GM10847 (cell line): Measurements from ENCODE around the gene HEG1.

Source experiments
- POLR2A ChIP-seq: IDR thresholded peaks from 2 replicates; pipeline ENCODE4 v1.6.1; 2011; ENCODE audit not compliant: insufficient read length; ENCODE audit errors: extremely low read depth

The HEG1 gene

GRCh38 chr3:124935794-124936542 is 119.8 kb downstream of the HEG1 start:
- TF ChIP-seq POLR2A = no peak

GRCh38 chr3:124935264-124935663 is 120.5 kb downstream of the HEG1 start:
- no peak for TF ChIP-seq POLR2A

DNA sequence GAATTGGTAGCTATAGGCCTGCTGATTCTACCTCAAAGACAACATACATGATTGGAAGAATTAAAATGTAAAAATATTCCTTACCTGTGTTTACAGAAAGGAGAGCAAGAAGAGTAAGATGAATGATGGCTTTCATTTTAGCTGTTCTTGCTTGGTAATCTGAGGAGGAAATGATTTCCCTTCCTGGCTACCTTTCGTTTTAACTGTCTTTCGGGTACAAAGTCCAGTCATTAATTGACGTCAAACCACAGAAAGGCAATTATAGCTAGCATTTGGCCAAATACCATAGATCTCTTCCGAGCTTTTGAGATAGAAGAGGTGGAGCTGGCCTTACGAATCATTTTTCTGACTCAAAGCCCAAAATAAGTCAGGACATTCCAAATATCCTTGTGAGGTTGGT is 121.2 kb downstream of the HEG1 start, which contains the start of gene MUC13:
TSS of gene MUC13 (minus strand) at position 175 of the 400 bp plus-strand sequence. CDS start at position 136, 39 bp downstream.
- no peak for TF ChIP-seq POLR2A

- TF ChIP-seq POLR2A = no peak
These were observed 127.2 kb downstream of the HEG1 start for GRCh38 chr3:124928333-124929202.

DNA sequence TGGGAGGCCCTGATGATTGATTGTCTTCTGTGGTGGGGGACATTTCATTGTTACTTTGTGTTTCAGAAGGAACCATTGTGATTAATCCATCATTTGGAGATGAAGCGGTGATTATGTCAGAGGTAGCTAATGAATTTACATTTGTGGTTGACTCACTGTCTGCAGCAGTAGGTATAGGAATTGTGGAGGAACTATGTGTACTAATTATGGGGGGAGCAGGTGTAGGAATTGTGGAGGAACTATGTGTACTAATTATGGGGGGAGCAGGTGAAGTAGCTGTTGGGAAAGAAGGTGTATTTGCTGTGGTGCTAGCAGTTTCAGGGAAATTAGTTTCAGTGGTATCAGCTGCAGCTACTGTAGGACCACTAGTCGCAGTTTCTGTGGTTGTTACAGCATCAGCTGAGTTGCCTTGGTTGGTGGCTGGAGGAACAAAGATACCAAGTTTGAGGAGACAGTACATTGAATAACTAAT is 128.2 kb downstream of the HEG1 start:
- no peak for TF ChIP-seq POLR2A

GRCh38 chr3:124926426-124927101 is 129.2 kb downstream of the HEG1 start:
- TF ChIP-seq POLR2A = no peak

GRCh38 chr3:124924741-124925140 is 131.1 kb downstream of the HEG1 start:
- no peak for TF ChIP-seq POLR2A

DNA sequence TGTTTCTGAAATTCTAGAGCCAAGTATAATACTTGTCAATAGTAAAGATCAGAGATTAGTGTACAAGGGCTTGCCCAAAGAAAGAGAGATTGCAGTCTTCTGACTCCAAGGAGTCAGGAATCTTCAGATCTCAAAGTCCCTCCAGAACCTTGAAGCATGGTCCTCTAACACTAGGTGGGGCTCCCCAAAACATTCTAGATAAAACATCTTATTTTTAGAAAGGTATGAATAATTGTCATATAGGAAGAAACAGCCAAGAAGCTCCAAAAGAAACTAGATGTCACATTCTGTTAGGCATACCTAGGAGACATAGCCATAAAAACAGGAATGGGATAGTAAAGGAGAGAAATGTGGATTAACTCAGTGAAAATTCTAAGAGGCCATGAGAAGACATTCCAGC is 132.0 kb downstream of the HEG1 start:
- no peak for TF ChIP-seq POLR2A

- no peak for TF ChIP-seq POLR2A
These were observed 135.1 kb downstream of the HEG1 start for GRCh38 chr3:124920718-124921117.

GRCh38 chr3:124919756-124920155 is 136.0 kb downstream of the HEG1 start:
- no peak for TF ChIP-seq POLR2A

DNA sequence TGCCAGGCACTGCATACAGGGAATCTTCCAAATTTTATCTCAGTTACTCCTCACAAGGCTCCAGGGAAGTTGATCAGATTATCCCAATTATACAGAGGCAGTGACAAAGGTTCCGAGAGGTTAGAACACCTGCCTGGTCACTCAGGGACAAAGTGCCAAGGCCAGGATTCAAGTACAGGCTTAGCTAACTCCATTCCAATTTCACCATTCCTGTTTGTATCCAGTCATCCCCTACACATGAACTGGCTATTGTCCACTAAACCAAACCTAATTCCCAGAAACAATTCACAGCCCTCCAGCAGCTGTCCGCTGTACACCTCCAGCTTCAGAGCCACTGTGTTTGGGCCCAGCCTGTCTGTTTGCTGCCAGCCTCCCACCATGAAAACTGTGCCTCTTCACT is 137.3 kb downstream of the HEG1 start:
- TF ChIP-seq POLR2A = no peak

DNA sequence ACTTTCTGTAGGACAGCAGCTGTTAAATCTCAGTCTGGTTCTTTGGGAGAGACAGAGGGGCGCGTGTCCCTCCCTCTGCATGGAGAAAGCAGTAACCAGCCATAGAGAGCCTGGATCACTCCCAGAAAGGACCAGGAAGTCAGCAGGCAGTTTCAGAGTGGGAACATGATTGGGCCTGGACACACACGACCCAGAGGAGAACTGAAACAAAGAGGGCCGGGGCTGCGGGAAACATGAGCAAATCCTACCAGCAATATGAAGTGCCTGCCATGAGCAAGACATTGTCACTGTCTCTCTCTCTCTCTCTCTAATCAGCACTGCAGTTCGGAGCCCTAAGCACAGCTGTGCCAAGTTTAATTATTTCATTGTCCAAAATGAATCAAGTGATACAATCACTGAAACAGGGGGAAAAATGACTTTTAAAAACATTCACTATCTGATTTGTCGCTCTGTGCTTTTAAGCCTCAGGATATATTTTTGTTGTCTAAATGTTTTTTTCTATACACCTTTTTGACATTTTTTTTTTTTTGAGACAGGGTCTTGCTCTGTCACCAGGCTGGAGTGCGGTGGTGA is 138.9 kb downstream of the HEG1 start:
- no peak for TF ChIP-seq POLR2A
